ENCODE measurements around the gene FBXL3.
"Not testable (repeated sequence)": the region's sequence is repeated elsewhere in the genome, so short reads cannot be mapped to it uniquely, and the experiment has no call there.

The FBXL3 gene

DNA sequence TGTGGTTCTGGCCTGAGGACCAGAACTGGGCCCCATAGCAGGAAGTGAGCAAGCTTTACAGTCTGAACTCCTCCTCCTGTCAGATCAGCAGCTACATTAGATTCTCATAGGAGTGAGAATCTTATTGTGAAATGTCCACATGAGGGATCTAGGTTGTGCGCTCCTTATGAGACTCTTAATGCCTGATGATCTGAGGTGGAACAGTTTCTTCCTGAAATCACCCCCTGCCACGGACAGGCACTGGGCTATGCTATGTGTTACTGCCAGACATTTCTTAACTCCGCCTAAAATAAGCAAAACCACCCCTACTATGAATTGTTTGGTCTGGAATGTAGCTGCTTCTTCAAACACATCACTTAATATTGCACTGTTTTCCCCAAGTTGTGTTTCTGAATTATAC lies 4.6 kb downstream of the FBXL3 start:
- no peak for DNase-seq

GRCh38 chr13:77019756-77020155 lies 7.2 kb downstream of the FBXL3 start:
- no peak for DNase-seq

DNA sequence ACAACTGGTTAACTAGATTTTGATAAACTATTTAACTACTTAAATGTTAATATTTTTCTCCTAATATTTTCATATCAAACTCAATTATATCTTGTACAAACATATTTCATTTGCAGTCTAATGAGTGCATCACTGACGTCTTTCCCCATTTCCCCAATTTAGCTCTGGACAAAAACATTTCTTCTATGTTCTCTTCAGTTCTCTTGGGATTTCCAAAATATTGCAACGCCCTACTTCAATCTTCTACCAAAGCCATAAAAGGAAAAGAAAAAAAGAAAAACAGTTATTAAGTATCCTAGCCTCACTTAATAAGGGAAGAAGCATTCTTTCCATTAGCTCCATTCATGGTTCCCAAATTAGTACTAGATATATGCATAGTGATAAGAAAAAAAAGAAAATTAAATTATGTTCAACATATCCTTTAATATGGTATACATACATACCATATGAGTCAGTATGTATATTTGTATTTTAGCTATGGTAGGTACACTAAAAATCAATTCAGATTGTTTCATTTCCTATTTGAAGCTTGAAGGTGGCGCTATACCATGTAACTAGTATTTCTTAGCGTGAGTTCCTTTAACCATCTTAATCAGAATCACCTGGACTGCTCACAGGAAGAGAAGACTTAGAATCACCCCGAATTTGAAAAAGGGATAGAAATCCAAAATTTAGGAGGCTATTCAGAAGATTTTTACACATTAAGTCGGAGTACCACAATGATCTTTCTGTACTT lies 9.9 kb downstream of the FBXL3 start:
- DNase-seq: no peak

- DNase-seq: no peak
Measured at GRCh38 chr13:77016251-77016812, 10.6 kb downstream of the FBXL3 start.

GRCh38 chr13:77014906-77015685 lies 11.9 kb downstream of the FBXL3 start:
- DNase-seq: no peak

GRCh38 chr13:77013853-77014542 lies 13.0 kb downstream of the FBXL3 start:
- no peak for DNase-seq

DNA sequence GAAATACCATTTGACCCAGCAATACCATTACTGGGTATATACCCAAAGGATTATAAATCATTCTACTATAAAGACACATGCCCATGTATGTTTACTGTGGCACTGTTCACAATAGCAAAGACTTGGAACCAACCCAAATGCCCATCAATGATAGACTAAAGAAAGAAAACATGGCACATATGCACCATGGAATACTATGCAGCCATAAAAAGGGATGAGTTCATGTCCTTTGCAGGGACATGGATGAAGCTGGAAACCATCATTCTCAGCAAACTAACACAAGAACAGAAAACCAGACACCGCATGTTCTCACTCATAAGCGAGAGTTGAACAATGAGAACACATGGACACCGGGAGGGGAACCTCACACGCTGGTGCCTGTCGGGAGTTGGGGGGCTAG lies 17.2 kb downstream of the FBXL3 start:
- DNase-seq: not testable (repeated sequence)

DNA sequence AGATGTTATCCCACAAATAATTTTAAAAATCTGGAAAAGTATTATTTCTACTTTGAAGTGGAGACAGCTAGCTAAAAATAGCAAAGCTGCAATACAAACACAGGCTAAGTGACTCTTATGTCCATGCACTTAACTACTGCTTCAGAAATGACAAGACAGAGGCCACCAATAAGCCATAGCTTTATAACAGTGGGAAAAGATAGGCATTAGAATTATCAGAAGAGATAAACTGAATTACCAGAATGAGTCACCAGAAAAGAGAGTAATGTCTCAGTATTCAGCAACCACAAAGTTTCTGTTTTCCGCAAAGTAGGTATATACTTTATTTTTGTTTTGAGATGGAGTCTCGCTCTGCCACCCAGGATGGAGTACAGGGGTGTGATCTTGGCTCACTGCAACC lies 17.9 kb downstream of the FBXL3 start:
- no peak for DNase-seq

DNA sequence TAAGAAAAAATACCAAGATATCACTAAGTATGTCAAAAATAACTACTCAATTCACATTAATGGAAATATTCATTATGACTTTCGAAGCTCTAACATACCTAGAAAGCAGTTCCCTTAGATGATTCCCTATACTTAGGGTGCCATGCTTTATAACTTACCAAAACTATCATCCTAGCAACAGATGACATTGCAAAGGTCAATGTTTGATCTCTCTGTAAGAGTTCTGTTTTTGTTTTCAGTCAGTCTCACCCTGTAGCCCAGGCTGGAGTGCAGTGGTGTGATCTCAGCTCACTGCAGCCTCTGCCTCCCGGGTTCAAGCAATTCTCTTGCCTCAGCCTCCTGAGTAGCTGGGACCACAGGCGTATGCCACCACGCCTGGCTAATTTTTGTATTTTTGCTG lies 18.6 kb downstream of the FBXL3 start:
- DNase-seq: not testable (repeated sequence)

GRCh38 chr13:77002590-77003190 lies 24.3 kb downstream of the FBXL3 start:
- peak; percentile 6 for DNase-seq

GRCh38 chr13:77001963-77002587 lies 24.9 kb downstream of the FBXL3 start:
- DNase-seq: no peak

DNA sequence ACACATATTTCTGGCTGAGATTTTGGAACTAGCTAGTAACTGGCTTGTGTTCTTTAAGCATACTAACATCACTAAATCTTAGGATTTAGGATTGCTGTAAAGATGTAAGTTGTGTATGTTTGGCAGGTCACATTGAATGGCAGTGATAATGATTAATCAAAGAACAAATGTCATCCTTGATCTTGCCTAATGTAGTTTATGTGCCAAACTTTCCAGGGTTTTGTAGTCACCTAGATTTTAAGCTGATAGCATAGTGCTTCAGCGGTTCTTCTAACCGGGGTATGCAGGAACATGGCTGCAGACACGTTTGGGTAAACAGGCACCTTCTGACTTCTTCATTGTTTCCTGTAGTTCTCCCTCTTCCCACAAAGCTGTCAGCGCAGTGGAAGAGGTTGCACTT lies 25.4 kb downstream of the FBXL3 start:
- no peak for DNase-seq

DNA sequence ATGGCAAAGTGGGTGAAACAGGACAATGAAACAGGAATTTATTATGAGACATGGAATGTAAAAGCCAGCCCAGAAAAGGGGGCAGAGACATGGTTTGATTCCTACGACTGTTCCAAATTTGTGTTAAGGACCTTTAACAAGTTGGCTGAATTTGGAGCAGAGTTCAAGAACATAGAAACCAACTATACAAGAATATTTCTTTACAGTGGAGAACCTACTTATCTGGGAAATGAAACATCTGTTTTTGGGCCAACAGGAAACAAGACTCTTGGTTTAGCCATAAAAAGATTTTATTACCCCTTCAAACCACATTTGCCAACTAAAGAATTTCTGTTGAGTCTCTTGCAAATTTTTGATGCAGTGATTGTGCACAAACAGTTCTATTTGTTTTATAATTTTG lies 26.5 kb downstream of the FBXL3 start:
- DNase-seq: no peak

GRCh38 chr13:76994281-76994680 lies 32.7 kb downstream of the FBXL3 start:
- no peak for DNase-seq

- no peak for DNase-seq
Measured at GRCh38 chr13:76993473-76993872, 33.5 kb downstream of the FBXL3 start.

GRCh38 chr13:76993021-76993420 lies 33.9 kb downstream of the FBXL3 start:
- DNase-seq: no peak

- peak; percentile 2 for DNase-seq
Measured at GRCh38 chr13:76992548-76993001, 34.4 kb downstream of the FBXL3 start.

GRCh38 chr13:76991796-76992547 lies 35.0 kb downstream of the FBXL3 start, which contains the start of gene CLN5:
TSS of gene CLN5 (plus strand) at chr13:76992081. CDS start at chr13:76992099, 18 bp downstream.
- DNase-seq: peak; percentile 83

- no peak for DNase-seq
Measured at GRCh38 chr13:76991432-76991795, 35.5 kb downstream of the FBXL3 start.

- no peak for DNase-seq
Measured at GRCh38 chr13:76983676-76984075, 43.3 kb downstream of the FBXL3 start.

DNA sequence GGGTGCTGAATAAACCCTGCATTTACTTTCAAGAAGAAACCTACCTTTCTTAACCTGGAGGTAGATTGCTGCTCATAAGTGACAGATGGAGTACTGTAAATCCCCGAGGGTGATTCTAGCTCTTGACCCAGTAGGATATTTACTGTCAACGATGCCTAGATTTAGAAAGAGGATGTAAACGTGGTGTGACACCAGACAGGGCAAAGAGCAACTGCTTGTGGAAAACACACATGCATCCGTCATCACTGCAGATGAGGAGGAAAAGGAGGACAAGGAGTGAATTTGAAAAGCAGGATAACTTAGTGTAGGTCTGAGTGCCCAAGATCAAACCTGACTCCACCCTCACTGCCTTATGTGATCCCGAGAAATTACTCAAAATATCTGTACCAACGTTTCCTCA lies 44.9 kb downstream of the FBXL3 start:
- DNase-seq: no peak
